Measurements from ENCODE around the gene B3GNT5. TPM values are rescaled to one million over a fixed set of nuclear protein-coding genes. Genes with fewer than 3 reads are reported as not detected.

Gene B3GNT5
- total RNA-seq, 2 experiments from 2014 or later, result 0.60 to 0.73 TPM

- no peaks in the 10 kb centered on the region for H3K4me1 Mint-ChIP-seq (ENCODE audit: low read depth)
- no peaks in the 10 kb centered on the region for H3K36me3 Mint-ChIP-seq (ENCODE audit: low read depth)
- H3K4me1 ChIP-seq (ENCODE audit: insufficient read depth, low read length), result no peaks in the 10 kb centered on the region
- H3K36me3 ChIP-seq (ENCODE audit: insufficient read depth, low read length), result peaks cover 4% of the 10 kb centered on the region
- TF ChIP-seq CTCF (IDR thresholded peaks at IDR 0.05), result no peak
- POLR2A ChIA-PET, result no interaction called here
- no peak for ATAC-seq (ENCODE audit: poor library complexity)
- H3K9me3 ChIP-seq (ENCODE audit: control insufficient read depth in 1 of 2, insufficient read depth in 1 of 2, low read length in 2 of 2), result no peaks in the 10 kb centered on the region
- H3K27me3 ChIP-seq (ENCODE audit: control insufficient read depth in 1 of 2, insufficient read depth in 2 of 2, low read length in 2 of 2), result no peaks in the 10 kb centered on the region
- no peak overlapping the region for H3K27ac Mint-ChIP-seq
- no peak for DNase-seq
- CTCF ChIA-PET, result no interaction called here
- no peaks in the 10 kb centered on the region for H3K9me3 Mint-ChIP-seq
- intact Hi-C loops (cut with DNase I, micrococcal nuclease), result no loop called here
- H3K27ac ChIP-seq (ENCODE audit: low read depth in 1 of 2, low read length in 2 of 2), result no peak overlapping the region
- no peak overlapping the region for H3K4me3 ChIP-seq (ENCODE audit: low read length)
- H3K27me3 Mint-ChIP-seq, result no peaks in the 10 kb centered on the region
- no peak overlapping the region for H3K4me3 Mint-ChIP-seq
Observed at GRCh38 chr3:183299976-183300375, 46.9 kb downstream of the B3GNT5 start.

GRCh38 chr3:183300996-183301562, 48.0 kb downstream of the B3GNT5 start:
- no peak for DNase-seq
- H3K27ac Mint-ChIP-seq, result no peak overlapping the region
- Histone ChIP-seq H3K36me3 (ENCODE audit: insufficient read depth, low read length) (no peaks in the 10 kb centered on the region), H3K9me3 (ENCODE audit: control insufficient read depth in 1 of 2, insufficient read depth in 1 of 2, low read length in 2 of 2) (no peaks in the 10 kb centered on the region), H3K4me1 (ENCODE audit: insufficient read depth, low read length) (no peaks in the 10 kb centered on the region), H3K27me3 (ENCODE audit: control insufficient read depth in 1 of 2, insufficient read depth in 2 of 2, low read length in 2 of 2) (no peaks in the 10 kb centered on the region), H3K27ac (ENCODE audit: low read depth in 1 of 2, low read length in 2 of 2) (no peak overlapping the region), H3K4me3 (ENCODE audit: low read length) (no peak overlapping the region)
- TF ChIP-seq CTCF (IDR thresholded peaks at IDR 0.05), result no peak
- POLR2A ChIA-PET, result interaction anchor here (1.7 kb wide), 1 partner anchor 15 kb away, joined by 3 read pairs; no protein-coding TSS in a partner anchor
- no peak for ATAC-seq (ENCODE audit: poor library complexity)
- H3K36me3 Mint-ChIP-seq (ENCODE audit: low read depth), result no peaks in the 10 kb centered on the region
- no peaks in the 10 kb centered on the region for H3K27me3 Mint-ChIP-seq
- H3K4me1 Mint-ChIP-seq (ENCODE audit: low read depth), result no peaks in the 10 kb centered on the region
- no peaks in the 10 kb centered on the region for H3K9me3 Mint-ChIP-seq
- no peak overlapping the region for H3K4me3 Mint-ChIP-seq
- CTCF ChIA-PET, result no interaction called here
- intact Hi-C loops (cut with DNase I, micrococcal nuclease), result no loop called here

GRCh38 chr3:183301937-183302580, 49.0 kb downstream of the B3GNT5 start:
- TF ChIP-seq CTCF (IDR thresholded peaks at IDR 0.05), result no peak
- intact Hi-C loops (cut with DNase I, micrococcal nuclease), result no loop called here
- Mint-ChIP-seq H3K27me3 (no peaks in the 10 kb centered on the region), H3K36me3 (ENCODE audit: low read depth) (no peaks in the 10 kb centered on the region), H3K27ac (no peak overlapping the region), H3K4me1 (ENCODE audit: low read depth) (no peaks in the 10 kb centered on the region), H3K9me3 (no peaks in the 10 kb centered on the region), H3K4me3 (no peak overlapping the region)
- POLR2A ChIA-PET, result interaction anchor here (1.7 kb wide), 1 partner anchor 16 kb away, joined by 3 read pairs; no protein-coding TSS in a partner anchor
- H3K27me3 ChIP-seq (ENCODE audit: control insufficient read depth in 1 of 2, insufficient read depth in 2 of 2, low read length in 2 of 2), result no peaks in the 10 kb centered on the region
- H3K9me3 ChIP-seq (ENCODE audit: control insufficient read depth in 1 of 2, insufficient read depth in 1 of 2, low read length in 2 of 2), result no peaks in the 10 kb centered on the region
- H3K4me3 ChIP-seq (ENCODE audit: low read length), result no peak overlapping the region
- CTCF ChIA-PET, result no interaction called here
- no peak for DNase-seq
- H3K27ac ChIP-seq (ENCODE audit: low read depth in 1 of 2, low read length in 2 of 2), result no peak overlapping the region
- no peaks in the 10 kb centered on the region for H3K36me3 ChIP-seq (ENCODE audit: insufficient read depth, low read length)
- ATAC-seq (ENCODE audit: poor library complexity), result no peak
- no peaks in the 10 kb centered on the region for H3K4me1 ChIP-seq (ENCODE audit: insufficient read depth, low read length)
